GM18526 (cell line): ENCODE data around the gene NEK6.

ENCODE experiments used
- POLR2A ChIP-seq: IDR thresholded peaks from 3 replicates; pipeline ENCODE4 v1.6.1; 2011; ENCODE audit not compliant: insufficient read length; ENCODE audit errors: extremely low read depth

Gene NEK6

DNA sequence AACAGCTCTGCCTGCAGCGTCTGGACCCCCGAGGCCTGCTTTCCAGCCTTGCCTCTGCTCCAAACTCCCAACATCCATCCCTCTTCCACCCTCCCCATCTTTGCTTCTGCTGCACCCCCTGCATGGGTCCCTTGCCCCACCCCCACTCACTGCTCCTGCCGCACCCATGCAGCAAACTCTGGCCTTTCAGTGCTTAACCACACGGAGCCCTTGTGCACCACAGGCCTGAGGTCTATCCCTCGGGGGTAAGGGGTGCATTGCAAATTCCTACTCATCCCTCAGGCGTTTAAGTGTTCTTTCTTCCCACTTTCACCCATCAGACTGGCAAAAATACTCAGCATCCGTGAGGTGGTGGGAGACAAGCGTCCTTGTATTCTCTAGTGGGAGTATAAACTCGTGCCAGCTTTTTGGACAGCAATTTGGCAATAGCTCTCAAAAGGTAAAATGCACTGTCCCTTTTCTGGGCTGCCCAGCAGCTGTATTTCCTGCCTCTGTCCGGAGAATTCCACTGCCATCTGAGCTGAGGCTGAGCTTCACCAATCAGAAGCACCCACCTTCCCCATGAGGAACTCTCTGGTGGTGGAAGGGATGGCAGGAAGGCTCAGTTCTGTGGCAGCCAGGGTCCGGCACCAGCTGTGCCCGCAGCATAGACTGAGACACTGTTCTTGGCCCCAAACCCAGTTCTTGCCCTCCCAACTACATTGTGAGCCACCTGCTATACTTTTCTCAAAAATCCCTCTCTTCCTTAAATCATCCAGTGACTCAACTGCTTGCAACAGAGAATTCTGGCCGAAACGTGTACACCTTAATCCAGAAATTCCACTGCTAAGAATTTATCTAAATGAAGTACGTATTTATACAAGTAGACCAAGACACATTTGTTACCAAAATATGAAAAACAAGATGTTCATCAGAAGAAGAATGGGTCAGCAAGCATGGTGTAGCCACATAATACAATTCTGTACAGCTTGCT, 142.5 kb downstream of the NEK6 start:
- TF ChIP-seq POLR2A: no peak
